Endothelial cell of umbilical vein (primary cell): ENCODE measurements around the gene MAGOHB. TPM values are rescaled to one million over a fixed set of nuclear protein-coding genes. Genes with fewer than 3 reads are reported as not detected.

Experiments used
- BruUV-seq: library from RNA; stranded (reverse); fragments of 400-500 nt; replicated peaks from 2 replicates; lab custom pipeline; 2021; lab: Mats Ljungman, UMichigan
- CTCF ChIA-PET: fragments of 300-600, 350-600 bp; sonication (Branson Sonifier 250); formaldehyde crosslinking; loops from one replicate; lab custom pipeline; 2021; ENCODE audit warnings: antibody characterized with exemption, inconsistent platforms; lab: Charles Lee
- POLR2A ChIA-PET: fragments of 300-600, 350-600 bp; sonication (Branson Sonifier 250); formaldehyde crosslinking; loops from one replicate; lab custom pipeline; 2021; ENCODE audit warnings: antibody characterized with exemption, inconsistent platforms; lab: Charles Lee
- DNase-seq: peaks from one replicate; pipeline ENCODE4 v3.0.0-alpha.2; 2011; ENCODE audit warnings: low read depth, low spot score
- FAIRE-seq: peaks from 2 replicates; lab custom pipeline; 2011; peaks lifted over from hg19 to GRCh38; lab: Jason Lieb, UNC
- H2AFZ ChIP-seq: 2 replicates; pipeline ENCODE4 v1.6.0; 2012; ENCODE audit warnings: low read depth, low read length, control low read depth, inconsistent platforms
- H3K27ac ChIP-seq: 2 replicates; pipeline ENCODE4 v1.5.1; 2011; ENCODE audit warnings: low read depth, mild to moderate bottlenecking, control low read depth, low read length, moderate library complexity; ENCODE audit not compliant: insufficient read depth
- H3K27me3 ChIP-seq, 2 experiments: 2 replicates each; pipeline versions ENCODE4 v1.6.0 to v1.6.1; 2011; ENCODE audit warnings: low read length in 2 of 2, mixed read lengths in 1 of 2; ENCODE audit not compliant: control insufficient read depth in 2 of 2, insufficient read depth in 2 of 2
- H3K36me3 ChIP-seq, 2 experiments: 2 replicates in 1 of 2; 3 replicates in 1 of 2; pipeline ENCODE4 v1.5.1; 2011; ENCODE audit warnings: low read length in 2 of 2, mild to moderate bottlenecking in 1 of 2, moderate library complexity in 1 of 2; ENCODE audit not compliant: control insufficient read depth in 2 of 2, insufficient read depth in 2 of 2; ENCODE audit errors: extremely low read depth in 1 of 2
- H3K4me1 ChIP-seq: 3 replicates; pipeline ENCODE4 v1.5.1; 2011; ENCODE audit warnings: mild to moderate bottlenecking, low read length; ENCODE audit not compliant: control insufficient read depth, insufficient read depth; ENCODE audit errors: extremely low read depth
- H3K4me2 ChIP-seq: 2 replicates; pipeline ENCODE4 v1.6.1; 2011; ENCODE audit warnings: low read length, control low read depth, mixed read lengths; ENCODE audit not compliant: insufficient read depth
- H3K4me3 ChIP-seq, 3 experiments: fragments of 200-600 bp in 1 of 3; sonication (generic), shearing (Covaris generic) in 1 of 3; replicated peaks in 1 of 3; 2 replicates each; pipeline ENCODE4 v1.5.1; 2011 to 2016; ENCODE audit warnings: control low read depth in 3 of 3, low read length in 3 of 3, mild to moderate bottlenecking in 2 of 3, inconsistent platforms in 1 of 3, low read depth in 1 of 3, moderate library complexity in 1 of 3; ENCODE audit not compliant: insufficient read depth in 1 of 3
- H3K79me2 ChIP-seq: 2 replicates; pipeline ENCODE4 v1.6.0; 2012; ENCODE audit warnings: low read length, inconsistent platforms; ENCODE audit not compliant: control insufficient read depth, insufficient read depth
- H3K9ac ChIP-seq: replicated peaks from 2 replicates; pipeline ENCODE3; 2011; ENCODE audit warnings: low read length, control low read depth; ENCODE audit not compliant: insufficient read depth; ENCODE audit errors: extremely low read depth
- H3K9me1 ChIP-seq: replicated peaks from 3 replicates; pipeline ENCODE4 v1.6.0; 2011; ENCODE audit warnings: mild to moderate bottlenecking, low read length; ENCODE audit not compliant: control insufficient read depth, insufficient read depth; ENCODE audit errors: extremely low read depth
- H3K9me3 ChIP-seq: replicated peaks from 2 replicates; pipeline ENCODE4 v1.5.1; 2012; ENCODE audit warnings: low read length, inconsistent platforms; ENCODE audit not compliant: control insufficient read depth, insufficient read depth
- H4K20me1 ChIP-seq: replicated peaks from 2 replicates; pipeline ENCODE3; 2011; ENCODE audit warnings: mild to moderate bottlenecking, low read length; ENCODE audit not compliant: control insufficient read depth, insufficient read depth; ENCODE audit errors: extremely low read depth
- CTCF ChIP-seq, 2 donors: IDR thresholded peaks; 1 replicate in 1 of 2; 2 replicates in 1 of 2; pipeline ENCODE4 v1.5.1; 2011; ENCODE audit warnings: low read length in 2 of 2, mild to moderate bottlenecking in 2 of 2, moderate library complexity in 2 of 2, control low read depth in 1 of 2, inconsistent platforms in 1 of 2, low read depth in 1 of 2; ENCODE audit not compliant: insufficient read depth in 1 of 2; ENCODE audit errors: extremely low read depth in 1 of 2
- EZH2 ChIP-seq: IDR thresholded peaks from 2 replicates; pipeline ENCODE4 v1.6.1; 2012; ENCODE audit warnings: borderline replicate concordance, low read depth, mild to moderate bottlenecking, moderate library complexity, low read length, inconsistent platforms; ENCODE audit not compliant: severe bottlenecking
- FOS ChIP-seq: IDR thresholded peaks from 2 replicates; pipeline ENCODE4 v1.6.1; 2011; ENCODE audit warnings: mild to moderate bottlenecking, low read length, moderate library complexity, borderline replicate concordance; ENCODE audit not compliant: insufficient read depth
- GATA2 ChIP-seq: IDR thresholded peaks from 2 replicates; pipeline ENCODE4 v1.7.0; 2011; ENCODE audit warnings: low read depth, mild to moderate bottlenecking, moderate library complexity, mixed read lengths, low read length; ENCODE audit not compliant: insufficient read length, insufficient read depth
- JUN ChIP-seq: IDR thresholded peaks from 2 replicates; pipeline ENCODE4 v1.6.1; 2011; ENCODE audit warnings: borderline replicate concordance, low read depth; ENCODE audit not compliant: insufficient read length, insufficient read depth
- MAX ChIP-seq: IDR thresholded peaks from 2 replicates; pipeline ENCODE4 v1.6.1; 2011; ENCODE audit not compliant: insufficient read depth, insufficient read length
- MYC ChIP-seq: IDR thresholded peaks from one replicate; pipeline ENCODE4 v1.6.1; 2011; ENCODE audit warnings: mild to moderate bottlenecking, low read depth, low read length
- POLR2A ChIP-seq: IDR thresholded peaks from 2 replicates; pipeline ENCODE4 v1.6.1; 2012; ENCODE audit warnings: low read depth, mild to moderate bottlenecking, control low read depth, low read length
- POLR2AphosphoS5 ChIP-seq: IDR thresholded peaks from 2 replicates; pipeline ENCODE4 v1.6.1; 2012; ENCODE audit warnings: low read depth, mild to moderate bottlenecking, control low read depth, low read length, moderate library complexity; ENCODE audit not compliant: insufficient read depth
- dilution Hi-C: fragments of 300-500 bp; cut with MboI; formaldehyde crosslinking; loops from one replicate; pipeline ENCODE4 v1.15.0; 2019; ENCODE audit warnings: low sequenced_read_pairs; ENCODE audit not compliant: extremely low pct_ligation_motif_present
- intact Hi-C: fragments of 100-400 bp; cut with micrococcal nuclease; formaldehyde crosslinking; loops from one replicate; pipeline ENCODE4 v1.10.0; 2022
- polyA plus RNA-seq, 4 experiments: library from polyadenylated mRNA; depleted of rRNA in 3 of 4; stranded (reverse) in 3 of 4; unstranded in 1 of 4; fragments of >200 nt; gene quantifications; 2 replicates each; pipeline versions ENCODE4 v1.2.1 to v1.2.3, GENCODE V29; 2011 to 2012; ENCODE audit warnings: missing spikeins in 1 of 4
- total RNA-seq: library from RNA; stranded (reverse); gene quantifications from 2 replicates; pipeline ENCODE4 v1.2.3, GENCODE V29; 2021

MAGOHB gene
- total and polyA plus RNA-seq, 2 donors (not counting 3 experiments of a cell fraction or from before 2014, with no cell fraction given) = 8.9 to 48.3 TPM

GRCh38 chr12:10571141-10571540 lies 42.3 kb downstream of the MAGOHB start:
- H3K4me3 ChIP-seq = no peak overlapping the region
- H3K27me3 ChIP-seq = no peaks in the 10 kb centered on the region
- ChIA-PET POLR2A (no interaction called here), CTCF (interaction anchor here (0.8 kb wide), 1 partner anchor 23 kb away, joined by 3 read pairs; no protein-coding TSS in a partner anchor)
- no peaks in the 10 kb centered on the region for H3K9me1 ChIP-seq
- dilution Hi-C loops = no loop called here
- no peak for FAIRE-seq
- TF ChIP-seq POLR2A (no peak), EZH2 (no peak), GATA2 (no peak), MYC (no peak), CTCF (IDR thresholded peaks at IDR 0.05; ENCODE audit: extremely low read depth in 1 of 2, insufficient read depth in 1 of 2, low read depth in 1 of 2, low read length in 2 of 2) (no peak), FOS (no peak), MAX (no peak), POLR2AphosphoS5 (no peak), JUN (no peak)
- no peak overlapping the region for H3K27ac ChIP-seq
- H3K36me3 ChIP-seq = no peaks in the 10 kb centered on the region
- no peaks in the 10 kb centered on the region for H3K9me3 ChIP-seq
- H2AFZ ChIP-seq = no peak overlapping the region
- H4K20me1 ChIP-seq = no peaks in the 10 kb centered on the region
- DNase-seq = no peak
- no peaks in the 10 kb centered on the region for H3K4me1 ChIP-seq
- BruUV-seq = no TSS peak
- no peak overlapping the region for H3K9ac ChIP-seq
- no peak overlapping the region for H3K4me2 ChIP-seq
- intact Hi-C loops = no loop called here
- H3K79me2 ChIP-seq = no peaks in the 10 kb centered on the region
